Adipocyte (in vitro differentiated cells): Measurements from ENCODE around the gene GFM1.
"Not testable (repeated sequence)": the region's sequence is repeated elsewhere in the genome, so short reads cannot be mapped to it uniquely, and the experiment has no call there.

Experiments
- DNase-seq: peaks from one replicate; pipeline ENCODE4 v3.0.0-alpha.2; 2015; ENCODE audit warnings: low read depth
- H3K27me3 ChIP-seq: replicated peaks from 2 replicates; pipeline ENCODE4 v1.7.0; 2013; ENCODE audit warnings: mild to moderate bottlenecking, low read length, moderate library complexity; ENCODE audit not compliant: control insufficient read depth, insufficient read depth
- H3K36me3 ChIP-seq: 2 replicates; pipeline ENCODE4 v1.7.0; 2013; ENCODE audit warnings: low read length, mild to moderate bottlenecking, moderate library complexity; ENCODE audit not compliant: control insufficient read depth, insufficient read depth, severe bottlenecking
- H3K4me1 ChIP-seq: 2 replicates; pipeline ENCODE4 v1.7.0; 2013; ENCODE audit warnings: mild to moderate bottlenecking, low read length, moderate library complexity; ENCODE audit not compliant: control insufficient read depth, insufficient read depth
- H3K4me3 ChIP-seq: 2 replicates; pipeline ENCODE4 v1.7.0; 2013; ENCODE audit warnings: mild to moderate bottlenecking, low read length, moderate library complexity
- H3K9ac ChIP-seq: 2 replicates; pipeline ENCODE4 v1.7.0; 2013; ENCODE audit warnings: mild to moderate bottlenecking, low read length, moderate library complexity
- H3K9me3 ChIP-seq: 2 replicates; pipeline ENCODE4 v1.7.0; 2013; ENCODE audit warnings: mild to moderate bottlenecking, low read length, moderate library complexity; ENCODE audit not compliant: control insufficient read depth

Gene GFM1

GRCh38 chr3:158679547-158680000, 35.2 kb downstream of the GFM1 start:
- DNase-seq: peak; percentile 42
- Histone ChIP-seq H3K9ac (no peak overlapping the region), H3K4me1 (peaks cover 8% of the 10 kb centered on the region), H3K36me3 (peaks cover 33% of the 10 kb centered on the region), H3K27me3 (no peaks in the 10 kb centered on the region), H3K4me3 (no peak overlapping the region), H3K9me3 (no peaks in the 10 kb centered on the region)

GRCh38 chr3:158680861-158681260, 36.5 kb downstream of the GFM1 start:
- H3K4me3 ChIP-seq: no peak overlapping the region
- no peaks in the 10 kb centered on the region for H3K9me3 ChIP-seq
- DNase-seq: no peak
- no peaks in the 10 kb centered on the region for H3K27me3 ChIP-seq
- H3K4me1 ChIP-seq: peaks cover 11% of the 10 kb centered on the region
- no peak overlapping the region for H3K9ac ChIP-seq
- peaks cover 46% of the 10 kb centered on the region for H3K36me3 ChIP-seq

GRCh38 chr3:158683230-158683962, 39.1 kb downstream of the GFM1 start:
- peaks cover 11% of the 10 kb centered on the region for H3K4me1 ChIP-seq
- no peaks in the 10 kb centered on the region for H3K9me3 ChIP-seq

GRCh38 chr3:158685159-158685558, 40.8 kb downstream of the GFM1 start:
- H3K4me1 ChIP-seq: peaks cover 11% of the 10 kb centered on the region
- no peak overlapping the region for H3K4me3 ChIP-seq
- H3K9me3 ChIP-seq: no peaks in the 10 kb centered on the region
- no peak overlapping the region for H3K9ac ChIP-seq
- H3K36me3 ChIP-seq: peaks cover 33% of the 10 kb centered on the region
- DNase-seq: no peak
- no peaks in the 10 kb centered on the region for H3K27me3 ChIP-seq

More at GRCh38 chr3:158683230-158683962, 39.1 kb downstream of the GFM1 start:
- Histone ChIP-seq H3K36me3 (peaks cover 33% of the 10 kb centered on the region), H3K4me3 (no peak overlapping the region), H3K27me3 (no peaks in the 10 kb centered on the region), H3K9ac (no peak overlapping the region)
- DNase-seq: peak; percentile 73

GRCh38 chr3:158693866-158694456, 49.6 kb downstream of the GFM1 start:
- not testable (repeated sequence) for H3K27me3 ChIP-seq, H3K4me3 ChIP-seq

GRCh38 chr3:158696618-158697017, 52.3 kb downstream of the GFM1 start:
- H3K27me3 ChIP-seq: no peaks in the 10 kb centered on the region
- DNase-seq: no peak
- peaks cover 19% of the 10 kb centered on the region for H3K4me1 ChIP-seq
- H3K36me3 ChIP-seq: peaks cover 29% of the 10 kb centered on the region
- H3K4me3 ChIP-seq: no peak overlapping the region
- no peaks in the 10 kb centered on the region for H3K9me3 ChIP-seq
- H3K9ac ChIP-seq: no peak overlapping the region

More at GRCh38 chr3:158693866-158694456, 49.6 kb downstream of the GFM1 start:
- not testable (repeated sequence) for H3K4me1 ChIP-seq, DNase-seq, H3K9me3 ChIP-seq, H3K9ac ChIP-seq
- peaks cover 49% of the 10 kb centered on the region for H3K36me3 ChIP-seq

GRCh38 chr3:158700559-158700958, 56.2 kb downstream of the GFM1 start:
- H3K4me3 ChIP-seq: no peak overlapping the region
- H3K9ac ChIP-seq: no peak overlapping the region
- H3K4me1 ChIP-seq: peaks cover 28% of the 10 kb centered on the region
- no peaks in the 10 kb centered on the region for H3K9me3 ChIP-seq
- no peaks in the 10 kb centered on the region for H3K27me3 ChIP-seq
- H3K36me3 ChIP-seq: peaks cover 6% of the 10 kb centered on the region
- no peak for DNase-seq

- no peaks in the 10 kb centered on the region for H3K27me3 ChIP-seq
- peaks cover 6% of the 10 kb centered on the region for H3K36me3 ChIP-seq
- peaks cover 26% of the 10 kb centered on the region for H3K4me1 ChIP-seq
- H3K9ac ChIP-seq: no peak overlapping the region
- H3K4me3 ChIP-seq: no peak overlapping the region
- peak; percentile 17 for DNase-seq
- no peaks in the 10 kb centered on the region for H3K9me3 ChIP-seq
These were observed 57.2 kb downstream of the GFM1 start for GRCh38 chr3:158701420-158702065.

- Histone ChIP-seq H3K4me1 (peaks cover 23% of the 10 kb centered on the region), H3K9me3 (no peaks in the 10 kb centered on the region), H3K4me3 (no peak overlapping the region), H3K9ac (no peak overlapping the region), H3K27me3 (no peaks in the 10 kb centered on the region), H3K36me3 (peaks cover 5% of the 10 kb centered on the region)
- no peak for DNase-seq
These were observed 58.6 kb downstream of the GFM1 start for GRCh38 chr3:158702815-158703481.

GRCh38 chr3:158703566-158703965, 59.2 kb downstream of the GFM1 start:
- DNase-seq: no peak
- H3K36me3 ChIP-seq: peaks cover 11% of the 10 kb centered on the region
- H3K4me3 ChIP-seq: no peak overlapping the region
- H3K4me1 ChIP-seq: peaks cover 23% of the 10 kb centered on the region
- no peak overlapping the region for H3K9ac ChIP-seq
- no peaks in the 10 kb centered on the region for H3K9me3 ChIP-seq
- H3K27me3 ChIP-seq: no peaks in the 10 kb centered on the region

GRCh38 chr3:158709666-158710083, 65.3 kb downstream of the GFM1 start:
- DNase-seq: peak; percentile 92
- Histone ChIP-seq H3K36me3 (peaks cover 16% of the 10 kb centered on the region), H3K9ac (no peak overlapping the region), H3K9me3 (no peaks in the 10 kb centered on the region), H3K4me3 (no peak overlapping the region), H3K4me1 (peaks cover 35% of the 10 kb centered on the region), H3K27me3 (no peaks in the 10 kb centered on the region)
